ENCODE results near the gene MARVELD2.
"Not testable (repeated sequence)": the region's sequence is repeated elsewhere in the genome, so short reads cannot be mapped to it uniquely, and the experiment has no call there.

MARVELD2 gene

DNA sequence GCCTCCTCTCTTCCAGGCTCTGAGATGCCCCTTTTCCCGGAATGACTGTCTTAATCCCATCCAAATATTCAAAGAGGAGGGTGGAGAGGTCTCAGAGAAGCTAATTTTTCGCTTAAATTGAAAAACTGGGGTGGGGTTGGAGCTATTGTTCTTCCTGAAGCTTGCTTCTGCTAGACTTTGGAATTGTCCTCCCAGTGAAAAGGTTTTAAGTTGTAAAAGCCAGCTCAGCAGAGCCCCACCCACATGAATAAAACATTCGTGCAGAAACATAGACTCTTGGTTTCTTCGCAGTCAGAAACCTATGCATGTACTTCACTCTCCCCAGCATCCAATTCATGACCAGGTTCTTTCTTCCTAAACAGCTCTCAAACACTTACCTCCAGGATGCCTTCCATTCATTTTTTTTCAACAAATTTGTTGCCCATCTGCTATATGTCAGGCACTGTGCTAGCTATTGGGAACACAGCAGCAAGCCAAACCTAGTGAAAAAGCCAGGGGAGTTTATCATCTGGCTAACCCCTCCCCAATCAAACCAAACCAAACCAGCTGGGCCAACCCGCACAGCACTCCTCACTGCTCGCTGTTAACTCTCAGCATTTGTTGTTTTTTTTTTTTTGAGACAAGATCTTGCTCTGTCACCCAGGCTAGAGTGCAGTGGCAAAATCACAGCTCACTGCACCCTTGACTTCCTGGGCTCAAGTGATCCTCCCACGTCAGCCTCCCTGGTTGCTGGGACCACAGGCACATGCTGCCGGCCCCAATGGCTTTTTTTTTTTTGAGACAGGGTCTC, 39.7 kb downstream of the MARVELD2 start:
- H3K27ac ChIP-seq = no peak overlapping the region
- DNase-seq = no peak
- no peaks in the 10 kb centered on the region for H3K27me3 ChIP-seq (replicated peaks)
- TF ChIP-seq, protein P1, sequence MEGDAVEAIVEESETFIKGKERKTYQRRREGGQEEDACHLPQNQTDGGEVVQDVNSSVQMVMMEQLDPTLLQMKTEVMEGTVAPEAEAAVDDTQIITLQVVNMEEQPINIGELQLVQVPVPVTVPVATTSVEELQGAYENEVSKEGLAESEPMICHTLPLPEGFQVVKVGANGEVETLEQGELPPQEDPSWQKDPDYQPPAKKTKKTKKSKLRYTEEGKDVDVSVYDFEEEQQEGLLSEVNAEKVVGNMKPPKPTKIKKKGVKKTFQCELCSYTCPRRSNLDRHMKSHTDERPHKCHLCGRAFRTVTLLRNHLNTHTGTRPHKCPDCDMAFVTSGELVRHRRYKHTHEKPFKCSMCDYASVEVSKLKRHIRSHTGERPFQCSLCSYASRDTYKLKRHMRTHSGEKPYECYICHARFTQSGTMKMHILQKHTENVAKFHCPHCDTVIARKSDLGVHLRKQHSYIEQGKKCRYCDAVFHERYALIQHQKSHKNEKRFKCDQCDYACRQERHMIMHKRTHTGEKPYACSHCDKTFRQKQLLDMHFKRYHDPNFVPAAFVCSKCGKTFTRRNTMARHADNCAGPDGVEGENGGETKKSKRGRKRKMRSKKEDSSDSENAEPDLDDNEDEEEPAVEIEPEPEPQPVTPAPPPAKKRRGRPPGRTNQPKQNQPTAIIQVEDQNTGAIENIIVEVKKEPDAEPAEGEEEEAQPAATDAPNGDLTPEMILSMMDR (IDR thresholded peaks at IDR 0.05; ENCODE audit: low read depth, low read length, missing control alignments) = no peak
- H3K36me3 ChIP-seq (replicated peaks) = no peaks in the 10 kb centered on the region
- in situ Hi-C loops (cut with HindIII; ENCODE audit: low pct_ligation_motif_present, low sequenced_read_pairs) = no loop called here
- no peak overlapping the region for H3K4me3 ChIP-seq (ENCODE audit: low read depth, low read length)

DNA sequence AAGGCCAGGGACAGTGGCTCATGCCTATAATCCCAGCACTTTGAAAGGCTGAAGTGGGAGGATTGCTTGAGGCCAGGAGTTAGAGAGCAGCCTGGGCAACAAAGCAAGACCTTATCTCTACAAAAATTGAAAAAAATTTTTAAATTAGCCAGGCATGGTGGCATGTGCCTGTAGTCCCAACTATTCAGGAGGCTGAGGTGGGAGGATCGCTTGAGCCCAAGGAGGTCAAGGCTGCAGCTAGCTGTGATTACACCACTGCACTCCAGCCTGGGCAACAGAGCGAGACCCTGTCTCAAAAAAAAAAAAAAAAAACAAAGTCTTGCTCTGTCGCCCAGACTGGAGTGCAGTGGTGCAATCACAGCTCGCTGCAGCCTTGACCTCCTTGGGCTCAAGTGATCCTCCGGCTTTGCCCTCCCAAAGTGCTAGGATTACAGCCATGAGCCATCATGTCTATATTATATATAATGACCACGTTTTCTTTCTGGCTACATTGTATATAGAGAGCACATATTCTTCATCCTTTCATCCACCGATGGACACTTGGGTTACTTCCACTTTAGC, 40.6 kb downstream of the MARVELD2 start:
- H3K36me3 ChIP-seq (replicated peaks); H3K27me3 ChIP-seq (replicated peaks); in situ Hi-C loops (cut with HindIII; ENCODE audit: low pct_ligation_motif_present, low sequenced_read_pairs); DNase-seq; H3K27ac ChIP-seq; H3K4me3 ChIP-seq (ENCODE audit: low read depth, low read length): not testable (repeated sequence)

DNA sequence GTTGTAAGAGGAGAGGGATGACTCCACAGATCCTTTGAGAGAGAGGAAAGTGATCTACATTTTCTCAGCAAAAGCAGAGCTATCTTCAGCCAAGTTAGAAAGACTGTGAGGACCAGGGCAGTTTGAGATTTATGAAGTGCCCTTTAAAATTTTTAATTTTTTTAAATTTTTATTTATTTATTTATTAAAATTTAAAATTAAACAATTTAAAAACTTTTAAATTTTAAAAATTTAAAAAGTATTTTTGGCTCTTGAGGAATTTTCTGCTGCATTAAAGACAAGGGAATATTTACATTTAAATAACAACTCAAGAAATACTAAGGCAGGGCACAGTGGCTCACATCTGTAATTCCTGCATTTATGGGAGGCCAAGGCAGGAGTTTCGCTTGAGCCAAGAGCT, 47.3 kb downstream of the MARVELD2 start:
- no peaks in the 10 kb centered on the region for H3K36me3 ChIP-seq (replicated peaks)
- no peak for DNase-seq
- TF ChIP-seq, protein P1 (IDR thresholded peaks at IDR 0.05; ENCODE audit: low read depth, low read length, missing control alignments) = no peak
- in situ Hi-C loops (cut with HindIII; ENCODE audit: low pct_ligation_motif_present, low sequenced_read_pairs) = no loop called here
- H3K27ac ChIP-seq = no peak overlapping the region
- H3K27me3 ChIP-seq (replicated peaks) = no peaks in the 10 kb centered on the region
- H3K4me3 ChIP-seq (ENCODE audit: low read depth, low read length) = no peak overlapping the region

DNA sequence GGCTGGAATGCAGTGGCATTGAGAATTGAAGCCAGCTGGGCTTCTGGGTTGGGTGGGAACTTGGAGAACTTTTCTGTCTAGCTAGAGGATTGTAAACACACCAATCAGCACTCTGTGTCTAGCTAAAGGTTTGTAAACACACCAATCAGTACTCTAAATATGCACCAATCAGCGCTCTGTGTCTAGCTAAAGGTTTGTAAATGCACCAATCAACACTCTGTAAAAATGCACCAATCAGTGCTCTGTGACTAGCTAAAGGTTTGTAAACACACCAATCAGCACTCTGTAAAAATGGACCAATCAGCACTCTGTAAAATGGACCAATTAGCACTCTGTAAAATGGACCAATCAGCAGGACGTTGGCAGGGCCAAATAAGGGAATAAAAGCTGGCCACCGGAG, 51.5 kb downstream of the MARVELD2 start:
- H3K4me3 ChIP-seq (ENCODE audit: low read depth, low read length); H3K27ac ChIP-seq; H3K27me3 ChIP-seq (replicated peaks); in situ Hi-C loops (cut with HindIII; ENCODE audit: low pct_ligation_motif_present, low sequenced_read_pairs); H3K36me3 ChIP-seq (replicated peaks); DNase-seq: not testable (repeated sequence)

DNA sequence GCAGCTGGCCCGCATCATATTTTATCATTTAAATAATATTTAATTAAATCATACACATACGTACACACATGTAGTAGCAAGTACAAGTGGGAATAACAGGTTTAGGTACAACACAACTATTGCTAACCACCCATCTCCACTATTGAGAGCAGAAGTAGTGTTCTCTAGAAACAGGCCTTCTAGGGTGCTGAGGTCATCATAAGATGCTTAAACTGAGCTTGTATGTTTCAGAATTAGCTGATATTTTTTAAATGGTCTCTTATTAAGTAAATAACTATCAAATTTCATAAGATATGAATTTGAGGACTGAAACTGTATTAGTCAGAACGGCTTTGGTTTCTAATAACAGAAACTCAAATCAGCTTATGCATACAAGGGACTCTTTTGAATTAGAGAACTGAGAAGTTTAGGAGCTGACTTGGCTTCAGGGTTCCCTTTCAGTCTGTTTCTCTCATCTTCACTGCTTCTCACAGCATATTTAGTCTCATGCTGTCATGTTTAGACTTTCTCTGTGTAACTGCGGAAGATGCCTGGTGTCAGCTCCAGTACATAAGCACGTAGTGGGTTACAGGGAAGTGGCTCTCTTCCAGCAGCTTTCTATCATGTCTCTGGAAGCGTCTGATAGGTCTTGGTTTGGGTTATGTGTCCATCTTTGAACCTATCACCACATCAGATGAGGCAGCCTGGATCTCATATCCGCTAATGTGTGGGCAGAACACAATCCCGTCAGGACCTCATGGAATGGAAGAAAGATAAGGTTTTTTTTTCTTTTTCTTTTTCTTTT, 52.7 kb downstream of the MARVELD2 start:
- no peak overlapping the region for H3K4me3 ChIP-seq (ENCODE audit: low read depth, low read length)
- H3K36me3 ChIP-seq (replicated peaks) = no peaks in the 10 kb centered on the region
- DNase-seq = no peak
- H3K27me3 ChIP-seq (replicated peaks) = no peaks in the 10 kb centered on the region
- TF ChIP-seq, protein P1 (IDR thresholded peaks at IDR 0.05; ENCODE audit: low read depth, low read length, missing control alignments) = no peak
- in situ Hi-C loops (cut with HindIII; ENCODE audit: low pct_ligation_motif_present, low sequenced_read_pairs) = no loop called here
- no peak overlapping the region for H3K27ac ChIP-seq

DNA sequence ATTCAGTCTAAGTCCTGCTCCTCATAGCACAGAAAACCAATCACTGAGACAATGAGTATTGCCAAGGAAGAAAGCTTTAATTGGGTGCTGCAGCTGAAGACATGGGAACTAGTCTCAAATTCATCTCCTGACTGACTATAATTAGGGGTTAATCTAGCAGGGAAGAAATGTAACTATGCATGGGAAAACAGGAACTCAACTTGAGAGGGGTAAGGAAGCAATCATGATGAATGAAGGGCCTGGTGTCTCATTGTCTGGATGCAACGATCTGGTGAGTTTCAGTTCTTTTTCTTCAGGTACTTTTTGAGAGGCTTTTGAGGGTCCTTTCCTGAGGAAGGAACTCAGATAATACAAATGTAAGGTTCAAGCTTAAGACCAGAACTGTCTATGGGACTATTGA, 53.7 kb downstream of the MARVELD2 start:
- TF ChIP-seq, protein P1 (IDR thresholded peaks at IDR 0.05; ENCODE audit: low read depth, low read length, missing control alignments) = no peak
- H3K4me3 ChIP-seq (ENCODE audit: low read depth, low read length) = no peak overlapping the region
- no peak overlapping the region for H3K27ac ChIP-seq
- no peaks in the 10 kb centered on the region for H3K27me3 ChIP-seq (replicated peaks)
- DNase-seq = no peak
- in situ Hi-C loops (cut with HindIII; ENCODE audit: low pct_ligation_motif_present, low sequenced_read_pairs) = no loop called here
- H3K36me3 ChIP-seq (replicated peaks) = no peaks in the 10 kb centered on the region

DNA sequence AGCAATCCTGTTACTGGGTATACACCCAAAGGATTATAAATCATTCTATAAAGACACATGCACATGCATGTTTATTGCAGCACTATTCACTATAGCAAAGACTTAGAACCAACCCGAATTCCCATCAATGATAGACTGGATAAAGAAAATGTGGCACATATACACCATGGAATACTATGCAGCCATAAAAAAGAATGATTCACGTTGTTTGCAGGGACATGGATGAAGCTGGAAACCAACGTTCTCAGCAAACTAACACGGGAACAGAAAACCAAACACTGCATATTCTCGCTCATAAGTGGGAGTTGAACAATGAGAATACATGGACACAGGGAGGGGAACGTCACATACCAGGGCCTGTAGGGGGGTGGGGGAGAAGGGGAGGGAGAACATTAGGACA, 56.6 kb downstream of the MARVELD2 start:
- DNase-seq; H3K4me3 ChIP-seq (ENCODE audit: low read depth, low read length); H3K36me3 ChIP-seq (replicated peaks); H3K27me3 ChIP-seq (replicated peaks); H3K27ac ChIP-seq; in situ Hi-C loops (cut with HindIII; ENCODE audit: low pct_ligation_motif_present, low sequenced_read_pairs): not testable (repeated sequence)

DNA sequence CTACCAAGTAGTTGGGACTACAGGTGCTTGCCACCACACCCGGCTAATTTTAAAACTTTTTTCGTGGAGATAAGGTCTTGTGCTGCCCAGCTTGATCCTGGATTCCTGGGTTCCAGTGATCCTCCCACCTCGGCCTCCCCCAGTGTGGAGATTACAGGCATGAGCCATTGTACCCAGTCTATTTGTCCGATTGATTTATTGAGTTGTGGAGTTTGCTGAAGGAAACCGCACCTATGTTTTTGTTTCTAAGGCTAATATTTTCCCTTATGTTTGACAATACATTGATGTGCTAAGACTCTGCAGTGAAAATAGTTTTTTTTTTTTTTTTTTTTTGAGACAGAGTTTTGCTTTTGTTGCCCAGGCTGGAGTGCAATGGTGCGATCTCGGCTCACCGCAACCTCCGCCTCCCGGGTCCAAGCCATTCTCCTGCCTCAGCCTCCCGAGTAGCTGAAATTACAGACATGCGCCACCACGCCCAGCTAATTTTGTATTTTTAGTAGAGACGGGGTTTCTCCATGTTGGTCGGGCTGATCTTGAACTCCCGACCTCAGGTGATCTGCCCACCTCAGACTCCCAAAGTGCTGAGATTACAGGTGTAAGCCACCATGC, 57.7 kb downstream of the MARVELD2 start:
- in situ Hi-C loops (cut with HindIII; ENCODE audit: low pct_ligation_motif_present, low sequenced_read_pairs); H3K27ac ChIP-seq; H3K36me3 ChIP-seq (replicated peaks); DNase-seq; H3K4me3 ChIP-seq (ENCODE audit: low read depth, low read length); H3K27me3 ChIP-seq (replicated peaks): not testable (repeated sequence)
